Measurements from ENCODE around the gene ALKBH5.

DNA sequence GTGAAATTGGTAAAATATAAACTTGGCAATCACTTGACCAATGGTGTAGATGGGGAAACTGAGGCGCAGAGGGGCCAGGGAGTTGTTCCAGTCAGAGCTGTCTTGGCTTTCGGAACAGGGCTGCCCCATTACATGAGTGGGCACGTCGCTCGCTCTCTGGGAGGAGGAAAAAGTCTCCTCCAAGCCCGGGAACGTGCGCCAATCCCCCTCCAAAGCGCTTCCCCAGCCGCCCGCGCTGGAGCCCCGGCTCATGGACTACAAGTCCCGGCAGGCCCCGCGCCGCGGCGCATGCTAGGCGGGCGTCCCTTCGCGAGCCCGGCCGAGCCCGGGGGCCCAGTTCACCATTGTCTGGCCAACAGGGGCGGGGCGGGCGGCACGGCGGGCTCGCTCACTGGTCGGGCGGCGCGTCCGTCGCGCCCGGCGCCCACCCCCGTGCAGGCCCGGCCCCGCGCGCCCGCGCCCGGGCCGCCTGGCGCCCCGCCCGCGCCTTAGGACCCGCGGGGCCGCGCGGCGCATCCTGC is 41.6 kb downstream of the ALKBH5 start, which contains the start of gene LLGL1:
- no peak for TF ChIP-seq CTCF (conservative IDR thresholded peaks at IDR 0.05; ENCODE audit: low read length)
- TF ChIP-seq EZH2phosphoT487 (IDR thresholded peaks at IDR 0.05; ENCODE audit: borderline replicate concordance, low read depth, low read length) = no peak

Measured in OCI-LY7 (cell line).